ENCODE measurements around the gene TNIK.
A peak's percentile ranks its signal among the peaks of the same experiment; 100 is the strongest.

TNIK gene

GRCh38 chr3:171320750-171321558 lies 139.3 kb downstream of the TNIK start:
- DNase-seq (ENCODE audit: low read depth): peak; percentile 83
- no peak for TF ChIP-seq CTCF (conservative IDR thresholded peaks at IDR 0.05; ENCODE audit: low read depth, low read length)
- H3K4me3 ChIP-seq (ENCODE audit: low read depth, low read length): no peak overlapping the region

- H3K4me3 ChIP-seq (ENCODE audit: low read depth, low read length): no peak overlapping the region
- DNase-seq (ENCODE audit: low read depth): peak; percentile 16
- TF ChIP-seq CTCF (conservative IDR thresholded peaks at IDR 0.05; ENCODE audit: low read depth, low read length): no peak
These were observed 143.0 kb downstream of the TNIK start for GRCh38 chr3:171317171-171317570.

GRCh38 chr3:171315919-171316318 lies 144.3 kb downstream of the TNIK start:
- TF ChIP-seq CTCF (conservative IDR thresholded peaks at IDR 0.05; ENCODE audit: low read depth, low read length): no peak
- no peak overlapping the region for H3K4me3 ChIP-seq (ENCODE audit: low read depth, low read length)
- DNase-seq (ENCODE audit: low read depth): no peak

- no peak for DNase-seq (ENCODE audit: low read depth)
- no peak for TF ChIP-seq CTCF (conservative IDR thresholded peaks at IDR 0.05; ENCODE audit: low read depth, low read length)
- no peak overlapping the region for H3K4me3 ChIP-seq (ENCODE audit: low read depth, low read length)
These were observed 145.1 kb downstream of the TNIK start for GRCh38 chr3:171315101-171315500.

- DNase-seq (ENCODE audit: low read depth): no peak
- no peak overlapping the region for H3K4me3 ChIP-seq (ENCODE audit: low read depth, low read length)
- TF ChIP-seq CTCF (conservative IDR thresholded peaks at IDR 0.05; ENCODE audit: low read depth, low read length): no peak
These were observed 145.9 kb downstream of the TNIK start for GRCh38 chr3:171314341-171314740.

- no peak overlapping the region for H3K4me3 ChIP-seq (ENCODE audit: low read depth, low read length)
- DNase-seq (ENCODE audit: low read depth): no peak
- no peak for TF ChIP-seq CTCF (conservative IDR thresholded peaks at IDR 0.05; ENCODE audit: low read depth, low read length)
These were observed 146.5 kb downstream of the TNIK start for GRCh38 chr3:171313702-171314101.

- no peak for DNase-seq (ENCODE audit: low read depth)
- H3K4me3 ChIP-seq (ENCODE audit: low read depth, low read length): no peak overlapping the region
- TF ChIP-seq CTCF (conservative IDR thresholded peaks at IDR 0.05; ENCODE audit: low read depth, low read length): no peak
These were observed 147.5 kb downstream of the TNIK start for GRCh38 chr3:171312741-171313140.

Data from choroid plexus epithelial cell (primary cell).